H9 (cell line): ENCODE measurements around the gene CASK. TPM values are rescaled to one million over a fixed set of nuclear protein-coding genes. Genes with fewer than 3 reads are reported as not detected.

Source experiments
- DNase-seq: peaks from one replicate; pipeline ENCODE4 v3.0.0-alpha.2; 2017
- H2AFZ ChIP-seq: one replicate; pipeline ENCODE4 v1.6.1; 2013; ENCODE audit warnings: mild to moderate bottlenecking, low read length, control low read depth, moderate library complexity
- H2AK5ac ChIP-seq: 2 replicates; pipeline ENCODE4 v1.6.1; 2013; ENCODE audit warnings: low read length, control low read depth, mixed read lengths; ENCODE audit not compliant: insufficient read length
- H2BK120ac ChIP-seq: one replicate; pipeline ENCODE4 v1.6.1; 2013; ENCODE audit warnings: low read depth, mild to moderate bottlenecking, low read length, control low read depth, inconsistent platforms; ENCODE audit not compliant: poor library complexity, severe bottlenecking
- H2BK12ac ChIP-seq: 2 replicates; pipeline ENCODE4 v1.6.1; 2013; ENCODE audit warnings: low read length, control low read depth, mixed read lengths, low read depth; ENCODE audit not compliant: insufficient read length
- H2BK15ac ChIP-seq: 2 replicates; pipeline ENCODE4 v1.6.1; 2013; ENCODE audit warnings: low read depth, low read length, control low read depth
- H2BK20ac ChIP-seq: one replicate; pipeline ENCODE4 v1.6.1; 2013; ENCODE audit warnings: low read depth, mild to moderate bottlenecking, low read length, control low read depth, inconsistent platforms; ENCODE audit not compliant: poor library complexity, severe bottlenecking
- H2BK5ac ChIP-seq: 2 replicates; pipeline ENCODE4 v1.6.1; 2013; ENCODE audit warnings: low read length, control low read depth, mixed read lengths; ENCODE audit not compliant: insufficient read length
- H3K14ac ChIP-seq: 2 replicates; pipeline ENCODE4 v1.6.1; 2013; ENCODE audit warnings: low read length, control low read depth; ENCODE audit not compliant: insufficient read depth
- H3K18ac ChIP-seq: 2 replicates; pipeline ENCODE4 v1.6.1; 2013; ENCODE audit warnings: low read depth, mild to moderate bottlenecking, mixed read lengths, low read length, control low read depth; ENCODE audit not compliant: insufficient read length
- H3K23ac ChIP-seq: 2 replicates; pipeline ENCODE4 v1.6.1; 2013; ENCODE audit warnings: low read length, control low read depth, mixed read lengths, low read depth; ENCODE audit not compliant: insufficient read length
- H3K23me2 ChIP-seq: 2 replicates; pipeline ENCODE4 v1.6.1; 2013; ENCODE audit warnings: low read depth, mild to moderate bottlenecking, mixed read lengths, low read length, control low read depth; ENCODE audit not compliant: insufficient read length, poor library complexity, severe bottlenecking
- H3K27ac ChIP-seq: 2 replicates; pipeline ENCODE4 v1.5.1; 2013; ENCODE audit warnings: low read length, control low read depth, mixed read lengths, low read depth; ENCODE audit not compliant: insufficient read length
- H3K27me3 ChIP-seq: 2 replicates; pipeline ENCODE4 v1.6.1; 2013; ENCODE audit warnings: low read length, control low read depth, inconsistent platforms; ENCODE audit not compliant: insufficient read depth
- H3K4ac ChIP-seq: 2 replicates; pipeline ENCODE4 v1.6.1; 2013; ENCODE audit warnings: low read depth, mild to moderate bottlenecking, control low read depth, inconsistent platforms, low read length, moderate library complexity
- H3K4me1 ChIP-seq: 2 replicates; pipeline ENCODE4 v1.6.1; 2013; ENCODE audit warnings: low read length, control low read depth, inconsistent platforms; ENCODE audit not compliant: insufficient read depth
- H3K4me2 ChIP-seq: 2 replicates; pipeline ENCODE4 v1.6.1; 2013; ENCODE audit warnings: low read length, control low read depth, mixed read lengths; ENCODE audit not compliant: insufficient read length, insufficient read depth
- H3K56ac ChIP-seq: 2 replicates; pipeline ENCODE4 v1.6.1; 2013; ENCODE audit warnings: low read depth, mild to moderate bottlenecking, mixed read lengths, low read length, control low read depth; ENCODE audit not compliant: insufficient read length
- H3K79me1 ChIP-seq: 2 replicates; pipeline ENCODE4 v1.6.1; 2013; ENCODE audit warnings: low read depth, mild to moderate bottlenecking, moderate library complexity, low read length, control low read depth, inconsistent platforms; ENCODE audit not compliant: insufficient read depth, poor library complexity, severe bottlenecking
- H3K79me2 ChIP-seq: 2 replicates; pipeline ENCODE4 v1.6.1; 2013; ENCODE audit warnings: low read length, control low read depth, inconsistent platforms; ENCODE audit not compliant: insufficient read depth
- H3K9ac ChIP-seq: 2 replicates; pipeline ENCODE4 v1.6.1; 2013; ENCODE audit warnings: low read length, control low read depth, mixed read lengths; ENCODE audit not compliant: insufficient read length; ENCODE audit errors: extremely low read depth
- H3K9me3 ChIP-seq: one replicate; pipeline ENCODE4 v1.6.1; 2013; ENCODE audit warnings: low read depth, low read length, inconsistent platforms; ENCODE audit not compliant: control insufficient read depth
- H3T11ph ChIP-seq: one replicate; pipeline ENCODE4 v1.6.1; 2013; ENCODE audit warnings: mild to moderate bottlenecking, low read length, control low read depth, inconsistent platforms
- H4K20me1 ChIP-seq: one replicate; pipeline ENCODE4 v1.6.1; 2013; ENCODE audit not compliant: control insufficient read depth, insufficient read length, insufficient read depth
- H4K5ac ChIP-seq: 2 replicates; pipeline ENCODE4 v1.6.1; 2013; ENCODE audit warnings: low read depth, mild to moderate bottlenecking, mixed read lengths, low read length, control low read depth; ENCODE audit not compliant: insufficient read length
- H4K8ac ChIP-seq: replicated peaks from 2 replicates; pipeline ENCODE4 v1.6.1; 2013; ENCODE audit warnings: low read length, control low read depth, mixed read lengths, low read depth; ENCODE audit not compliant: insufficient read length
- H4K91ac ChIP-seq: 2 replicates; pipeline ENCODE4 v1.6.1; 2013; ENCODE audit warnings: low read depth, mild to moderate bottlenecking, moderate library complexity, mixed read lengths, low read length, control low read depth; ENCODE audit not compliant: insufficient read length
- H3K27ac Mint-ChIP-seq, 3 experiments: 2 replicates in 2 of 3; 3 replicates in 1 of 3; pipeline ENCODE4 v1.8.0; 2020 to 2021; ENCODE audit warnings: mixed read lengths in 3 of 3, mild to moderate bottlenecking in 1 of 3, moderate library complexity in 1 of 3
- H3K27me3 Mint-ChIP-seq: 2 replicates; pipeline ENCODE4 v1.8.0; 2021; ENCODE audit warnings: low read depth, mild to moderate bottlenecking, moderate library complexity, mixed read lengths
- H3K36me3 Mint-ChIP-seq, 3 experiments: 2 replicates in 2 of 3; 3 replicates in 1 of 3; pipeline ENCODE4 v1.8.0; 2020 to 2021; ENCODE audit warnings: low read depth in 3 of 3, mixed read lengths in 3 of 3; ENCODE audit not compliant: insufficient read depth in 1 of 3
- H3K4me1 Mint-ChIP-seq, 2 experiments: 2 replicates each; pipeline ENCODE4 v1.8.0; 2020; ENCODE audit warnings: mixed read lengths in 2 of 2
- H3K4me3 Mint-ChIP-seq, 2 experiments: 2 replicates in 1 of 2; 3 replicates in 1 of 2; pipeline ENCODE4 v1.8.0; 2020 to 2021; ENCODE audit warnings: mild to moderate bottlenecking in 2 of 2, mixed read lengths in 2 of 2, moderate library complexity in 1 of 2
- H3K9me3 Mint-ChIP-seq, 2 experiments: 2 replicates in 1 of 2; 3 replicates in 1 of 2; pipeline ENCODE4 v1.8.0; 2020; ENCODE audit warnings: mild to moderate bottlenecking in 2 of 2, mixed read lengths in 2 of 2, moderate library complexity in 1 of 2
- CTCF ChIP-seq: fragments of 200-600 bp; sonication (generic); conservative IDR thresholded peaks from 3 replicates; pipeline ENCODE4 v1.8.0; 2021; ENCODE audit warnings: antibody characterized with exemption, mild to moderate bottlenecking
- WGBS: extraction: QIAGEN DNeasy Blood & Tissue Kit; methylation state at CpG from one replicate; pipeline ENCODE4 v1.1.7; 2013; ENCODE audit warnings: missing lambda C conversion rate, low lambda C conversion rate, mixed read lengths; ENCODE audit not compliant: insufficient read length; ENCODE audit errors: extremely low coverage; 5-methylcytosine and 5-hydroxymethylcytosine counted together
- total RNA-seq: library from RNA; stranded (reverse); gene quantifications from 2 replicates; pipeline ENCODE4 v1.2.1, GENCODE V29; 2021

Gene CASK
- total RNA-seq, 1 experiment from 2014 or later: 44.1 TPM

- Mint-ChIP-seq H3K27me3 (no peaks in the 10 kb centered on the region; the same call in 1 of the 2 replicates), H3K4me3 (no peak overlapping the region), H3K9me3 (peaks cover 36 to 43% of the 10 kb centered on the region in 2 experiments), H3K36me3 (peaks cover 5 to 17% (median 6%) of the 10 kb centered on the region in 3 experiments), H3K27ac (no peak overlapping the region; a peak in 1 of 7 replicates), H3K4me1 (peaks cover 14 to 17% of the 10 kb centered on the region in 2 experiments)
- Histone ChIP-seq H3K79me2 (no peaks in the 10 kb centered on the region), H2AFZ (no peak overlapping the region), H3K4me1 (peaks cover 14% of the 10 kb centered on the region; the same call in 1 of the 2 replicates), H2BK120ac (no peak overlapping the region), H3T11ph (no peak overlapping the region), H2BK15ac (no peak overlapping the region), H3K18ac (no peak overlapping the region), H4K91ac (no peak overlapping the region), H3K14ac (no peak overlapping the region), H2BK12ac (no peak overlapping the region), H2AK5ac (no peak overlapping the region), H3K23ac (no peak overlapping the region), H3K9ac (no peak overlapping the region), H3K79me1 (no peaks in the 10 kb centered on the region), H3K4me2 (no peak overlapping the region), H3K56ac (no peak overlapping the region), H4K20me1 (no peaks in the 10 kb centered on the region), H4K5ac (no peak overlapping the region), H3K23me2 (no peaks in the 10 kb centered on the region), H3K27ac (no peak overlapping the region), H2BK5ac (no peak overlapping the region), H3K4ac (no peak overlapping the region), H4K8ac (no peak overlapping the region), H3K9me3 (no peaks in the 10 kb centered on the region), H2BK20ac (no peak overlapping the region), H3K27me3 (no peaks in the 10 kb centered on the region)
- DNase-seq: no peak
- no peak for TF ChIP-seq CTCF
- no CpG with 5 or more reads among the region's 1 CpG for WGBS
Measured at GRCh38 chrX:41608244-41608643, 315.1 kb downstream of the CASK start.
